Smooth muscle cell (in vitro differentiated cells): ENCODE results near the gene SASH1. TPM values are rescaled to one million over a fixed set of nuclear protein-coding genes. Genes with fewer than 3 reads are reported as not detected.

Experiments used
- DNase-seq: peaks from one replicate; lab custom pipeline; 2025; ENCODE audit not compliant: unreplicated experiment; lab: John Stamatoyannopoulos, UW
- H2AFZ ChIP-seq: fragments of 200-600 bp; sonication (generic); 2 replicates; pipeline ENCODE4 v1.6.0; 2016; ENCODE audit warnings: antibody characterized with exemption, low read depth, mild to moderate bottlenecking
- H3F3A ChIP-seq: fragments of 200-600 bp; sonication (generic); 2 replicates; pipeline ENCODE4 v1.6.0; 2017; ENCODE audit warnings: antibody characterized with exemption, low read depth
- H3K27ac ChIP-seq: fragments of 200-600 bp; sonication (generic); 2 replicates; pipeline ENCODE4 v1.5.1; 2016; ENCODE audit warnings: low read depth, mild to moderate bottlenecking
- H3K27me3 ChIP-seq: fragments of 200-600 bp; sonication (generic); 2 replicates; pipeline ENCODE4 v1.6.1; 2016; ENCODE audit warnings: low read depth, mild to moderate bottlenecking
- H3K36me3 ChIP-seq: fragments of 200-600 bp; sonication (generic); 2 replicates; pipeline ENCODE4 v1.5.1; 2016; ENCODE audit warnings: low read depth
- H3K4me1 ChIP-seq: fragments of 200-600 bp; sonication (generic); 2 replicates; pipeline ENCODE4 v1.5.1; 2016; ENCODE audit warnings: low read depth
- H3K4me2 ChIP-seq: fragments of 200-600 bp; sonication (generic); 2 replicates; pipeline ENCODE4 v1.6.0; 2016; ENCODE audit warnings: mild to moderate bottlenecking
- H3K4me3 ChIP-seq: fragments of 200-600 bp; sonication (generic); 2 replicates; pipeline ENCODE4 v1.5.1; 2016; ENCODE audit warnings: mild to moderate bottlenecking
- H3K79me2 ChIP-seq: fragments of 200-600 bp; sonication (generic); 2 replicates; pipeline ENCODE4 v1.6.0; 2016; ENCODE audit warnings: low read depth, mild to moderate bottlenecking
- H3K9ac ChIP-seq: fragments of 200-600 bp; sonication (generic); 2 replicates; pipeline ENCODE4 v1.6.0; 2016; ENCODE audit warnings: low read depth
- H3K9me3 ChIP-seq: fragments of 200-600 bp; sonication (generic); replicated peaks from 2 replicates; pipeline ENCODE4 v1.5.1; 2016; ENCODE audit warnings: low read depth
- H4K20me1 ChIP-seq: fragments of 200-600 bp; sonication (generic); 2 replicates; pipeline ENCODE4 v1.6.0; 2016; ENCODE audit warnings: low read depth
- WGBS: methylation state at CpG from one replicate; pipeline ENCODE4 v1.1.7; 2016; ENCODE audit warnings: low lambda C conversion rate; 5-methylcytosine and 5-hydroxymethylcytosine counted together
- polyA plus RNA-seq: library from polyadenylated mRNA; unstranded; fragments of >200 nt; fragmentation: Nextera tagmentation; extraction: Ambion mirVana; gene quantifications from 2 replicates; pipeline ENCODE4 v1.2.1, GENCODE V29; 2016
- total RNA-seq: library from RNA; depleted of rRNA; stranded (reverse); fragments of >200 nt; gene quantifications from 2 replicates; pipeline ENCODE4 v1.2.3, GENCODE V29; 2014
- TF ChIP-seq, protein P1 (sequence below): fragments of 200-600 bp; sonication (generic); IDR thresholded peaks from 2 replicates; pipeline ENCODE4 v1.5.1; 2017; ENCODE audit warnings: borderline replicate concordance, mild to moderate bottlenecking, antibody characterized with exemption; ENCODE audit not compliant: insufficient read depth, poor library complexity, severe bottlenecking

Gene SASH1
- total and polyA plus RNA-seq, 2 experiments from 2014 or later = 12.7 to 16.2 TPM

DNA sequence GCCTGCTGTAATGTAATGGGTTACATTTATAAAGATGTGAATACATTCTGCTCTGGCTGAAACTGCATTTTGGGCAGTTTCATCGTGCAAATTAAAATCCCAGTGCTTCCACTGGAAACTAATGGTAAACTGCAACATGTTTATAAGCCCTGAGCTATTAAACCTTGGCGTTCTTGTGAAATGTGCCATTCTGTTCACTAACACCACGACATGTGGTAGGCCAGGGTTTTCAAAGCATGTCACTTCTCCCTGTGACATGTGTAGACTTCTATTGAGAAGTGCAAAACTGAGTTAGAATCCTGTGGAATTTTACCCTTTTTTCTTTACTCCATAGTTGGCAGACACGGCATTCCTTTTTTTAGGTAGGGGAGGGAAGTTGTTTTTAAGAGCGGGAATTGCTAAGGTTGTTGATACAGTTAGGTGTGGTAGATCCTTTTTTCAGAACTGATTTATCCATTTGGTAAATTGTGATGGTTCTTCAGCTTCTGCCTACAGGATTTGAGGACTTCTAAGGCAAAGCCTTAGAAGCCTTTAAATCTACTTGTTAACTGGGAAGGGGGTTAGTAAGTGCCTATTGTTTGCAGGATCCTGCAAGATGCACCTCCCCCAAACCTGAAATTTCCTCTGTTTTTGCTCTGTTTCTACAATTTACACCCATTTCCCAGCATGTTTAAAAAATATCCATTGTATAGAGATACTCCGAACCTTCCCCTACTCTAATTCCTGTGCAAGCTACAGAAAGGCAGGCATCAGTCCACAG, 4.2 kb downstream of the SASH1 start:
- Histone ChIP-seq H3K9me3 (no peaks in the 10 kb centered on the region), H3K9ac (no peak overlapping the region), H3K27me3 (no peaks in the 10 kb centered on the region), H2AFZ (no peak overlapping the region), H3K4me2 (no peak overlapping the region), H4K20me1 (peaks cover 29% of the 10 kb centered on the region), H3K79me2 (peaks cover 27% of the 10 kb centered on the region), H3K36me3 (no peaks in the 10 kb centered on the region), H3K4me3 (no peak overlapping the region), H3K4me1 (peaks cover 37% of the 10 kb centered on the region), H3K27ac (no peak overlapping the region), H3F3A (peaks cover 5% of the 10 kb centered on the region)
- WGBS = 47% methylated on average over 6 of the region's 6 CpGs
- DNase-seq = no peak
- TF ChIP-seq, protein P1, sequence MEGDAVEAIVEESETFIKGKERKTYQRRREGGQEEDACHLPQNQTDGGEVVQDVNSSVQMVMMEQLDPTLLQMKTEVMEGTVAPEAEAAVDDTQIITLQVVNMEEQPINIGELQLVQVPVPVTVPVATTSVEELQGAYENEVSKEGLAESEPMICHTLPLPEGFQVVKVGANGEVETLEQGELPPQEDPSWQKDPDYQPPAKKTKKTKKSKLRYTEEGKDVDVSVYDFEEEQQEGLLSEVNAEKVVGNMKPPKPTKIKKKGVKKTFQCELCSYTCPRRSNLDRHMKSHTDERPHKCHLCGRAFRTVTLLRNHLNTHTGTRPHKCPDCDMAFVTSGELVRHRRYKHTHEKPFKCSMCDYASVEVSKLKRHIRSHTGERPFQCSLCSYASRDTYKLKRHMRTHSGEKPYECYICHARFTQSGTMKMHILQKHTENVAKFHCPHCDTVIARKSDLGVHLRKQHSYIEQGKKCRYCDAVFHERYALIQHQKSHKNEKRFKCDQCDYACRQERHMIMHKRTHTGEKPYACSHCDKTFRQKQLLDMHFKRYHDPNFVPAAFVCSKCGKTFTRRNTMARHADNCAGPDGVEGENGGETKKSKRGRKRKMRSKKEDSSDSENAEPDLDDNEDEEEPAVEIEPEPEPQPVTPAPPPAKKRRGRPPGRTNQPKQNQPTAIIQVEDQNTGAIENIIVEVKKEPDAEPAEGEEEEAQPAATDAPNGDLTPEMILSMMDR = no peak

DNA sequence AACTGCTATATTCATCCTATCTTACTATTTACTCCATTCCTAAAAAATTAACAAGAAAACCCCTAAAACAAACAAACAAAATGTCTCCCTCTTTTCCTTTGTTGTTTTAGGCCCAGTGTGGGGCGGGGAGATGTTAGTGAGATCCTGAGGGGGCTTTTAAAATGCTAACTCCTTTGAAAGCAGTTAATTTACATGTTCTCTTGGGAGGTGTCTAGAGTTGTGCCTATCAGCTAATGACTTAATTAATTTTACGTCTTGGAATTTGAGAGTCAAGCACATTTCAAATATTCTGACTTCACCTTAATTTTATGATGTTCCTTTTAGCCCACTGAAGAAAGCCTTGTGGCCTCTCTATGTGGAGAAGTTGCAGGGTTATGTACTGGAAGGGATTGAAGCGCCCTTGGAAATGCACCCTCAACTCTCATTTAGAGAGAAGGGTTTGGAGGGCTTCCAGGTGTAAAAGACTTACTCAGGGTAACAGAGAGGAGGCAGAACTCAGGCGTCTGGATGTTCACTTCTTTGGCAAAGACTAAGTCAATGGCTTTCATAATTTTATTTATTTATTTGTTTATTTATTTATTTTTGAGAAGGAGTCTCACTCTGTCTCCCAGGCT, 4.9 kb downstream of the SASH1 start:
- Histone ChIP-seq H3F3A (no peaks in the 10 kb centered on the region), H3K36me3 (no peaks in the 10 kb centered on the region), H3K79me2 (peaks cover 27% of the 10 kb centered on the region), H4K20me1 (peaks cover 34% of the 10 kb centered on the region), H3K4me3 (no peak overlapping the region), H2AFZ (no peak overlapping the region), H3K9ac (no peak overlapping the region), H3K27ac (no peak overlapping the region), H3K9me3 (no peaks in the 10 kb centered on the region), H3K4me1 (peaks cover 34% of the 10 kb centered on the region), H3K27me3 (no peaks in the 10 kb centered on the region), H3K4me2 (no peak overlapping the region)
- WGBS = 53% methylated on average over 4 of the region's 4 CpGs
- DNase-seq = no peak
- TF ChIP-seq, protein P1 = no peak

DNA sequence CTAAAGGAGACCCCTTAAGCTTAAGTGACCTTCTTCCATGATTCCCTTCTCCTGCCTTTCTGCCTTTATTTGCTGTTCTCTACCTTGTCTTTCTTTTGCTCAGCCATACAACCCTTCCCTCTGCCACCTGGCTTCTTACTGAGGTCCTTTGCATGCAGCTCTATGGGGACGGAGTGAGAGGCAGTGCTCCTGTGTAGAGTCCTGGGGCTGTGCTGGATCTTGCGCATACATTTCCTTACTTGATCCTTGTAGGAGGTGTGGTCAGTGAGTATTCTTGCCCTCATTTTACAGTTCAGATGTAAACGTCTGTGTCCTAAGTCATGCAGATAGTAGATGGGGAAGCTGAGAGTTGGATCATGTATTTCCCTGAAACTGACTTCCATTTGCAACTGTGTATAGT, 5.7 kb downstream of the SASH1 start:
- H3F3A ChIP-seq = no peaks in the 10 kb centered on the region
- H3K79me2 ChIP-seq = peaks cover 27% of the 10 kb centered on the region
- H3K4me3 ChIP-seq = no peak overlapping the region
- no peak overlapping the region for H3K27ac ChIP-seq
- H3K9ac ChIP-seq = no peak overlapping the region
- H2AFZ ChIP-seq = no peak overlapping the region
- TF ChIP-seq, protein P1 = no peak
- no peaks in the 10 kb centered on the region for H3K9me3 ChIP-seq
- WGBS = 64% methylated on average over 3 of the region's 3 CpGs
- H3K27me3 ChIP-seq = no peaks in the 10 kb centered on the region
- H3K4me1 ChIP-seq = peaks cover 32% of the 10 kb centered on the region
- H3K4me2 ChIP-seq = no peak overlapping the region
- no peak for DNase-seq
- peaks cover 36% of the 10 kb centered on the region for H4K20me1 ChIP-seq
- no peaks in the 10 kb centered on the region for H3K36me3 ChIP-seq
